MM.1S (cell line): Measurements from ENCODE around the gene CACNA1H.

Experiments
- DNase-seq: peaks from one replicate; pipeline ENCODE4 v3.0.0-alpha.2; 2015
- H2AFZ ChIP-seq: fragments of 300-600 bp; sonication (generic); 2 replicates; pipeline ENCODE4 v1.6.0; 2016; ENCODE audit warnings: antibody characterized with exemption, low read length
- H3F3A ChIP-seq: fragments of 300-600 bp; sonication (generic); 2 replicates; pipeline ENCODE4 v1.6.1; 2016; ENCODE audit warnings: mild to moderate bottlenecking, antibody characterized with exemption, low read length, moderate library complexity, mixed read lengths; ENCODE audit not compliant: insufficient read depth
- H3K27ac ChIP-seq: fragments of 300-600 bp; sonication (generic); 2 replicates; pipeline ENCODE4 v1.5.1; 2016; ENCODE audit warnings: mild to moderate bottlenecking, low read length
- H3K27me3 ChIP-seq: fragments of 300-600 bp; sonication (generic); replicated peaks from 2 replicates; pipeline ENCODE4 v1.6.0; 2016; ENCODE audit warnings: low read length; ENCODE audit not compliant: insufficient read depth
- H3K36me3 ChIP-seq: fragments of 300-600 bp; sonication (generic); replicated peaks from 2 replicates; pipeline ENCODE4 v1.6.1; 2016; ENCODE audit warnings: mild to moderate bottlenecking, low read length, mixed read lengths; ENCODE audit not compliant: insufficient read depth
- H3K4me1 ChIP-seq: fragments of 300-600 bp; sonication (generic); 2 replicates; pipeline ENCODE4 v1.6.1; 2016; ENCODE audit warnings: low read length, mixed read lengths
- H3K4me2 ChIP-seq: fragments of 300-600 bp; sonication (generic); 2 replicates; pipeline ENCODE4 v1.6.0; 2016; ENCODE audit warnings: low read depth, low read length
- H3K4me3 ChIP-seq: fragments of 300-600 bp; sonication (generic); 2 replicates; pipeline ENCODE4 v1.5.1; 2016; ENCODE audit warnings: low read length, mixed read lengths
- H3K79me2 ChIP-seq: fragments of 300-600 bp; sonication (generic); 2 replicates; pipeline ENCODE4 v1.6.1; 2016; ENCODE audit warnings: mixed run types, low read length, mixed read lengths
- H3K9ac ChIP-seq: fragments of 300-600 bp; sonication (generic); 2 replicates; pipeline ENCODE4 v1.6.1; 2016; ENCODE audit warnings: low read length, mixed read lengths
- H3K9me2 ChIP-seq: fragments of 300-600 bp; sonication (generic); replicated peaks from 2 replicates; pipeline ENCODE4 v1.6.1; 2016; ENCODE audit warnings: mild to moderate bottlenecking, low read length, mixed read lengths; ENCODE audit not compliant: insufficient read depth
- H3K9me3 ChIP-seq: fragments of 300-600 bp; sonication (generic); replicated peaks from 2 replicates; pipeline ENCODE4 v1.6.1; 2016; ENCODE audit warnings: mild to moderate bottlenecking, low read length, mixed read lengths; ENCODE audit not compliant: insufficient read depth
- H4K20me1 ChIP-seq: fragments of 300-600 bp; sonication (generic); 2 replicates; pipeline ENCODE4 v1.6.1; 2016; ENCODE audit warnings: mild to moderate bottlenecking, low read length, moderate library complexity, mixed read lengths; ENCODE audit not compliant: insufficient read depth
- CTCF ChIP-seq: fragments of 300-600 bp; sonication (generic); IDR thresholded peaks from 2 replicates; pipeline ENCODE4 v1.5.1; 2016; ENCODE audit warnings: antibody characterized with exemption, low read length, mixed read lengths
- EZH2 ChIP-seq: fragments of 300-600 bp; sonication (generic); optimal IDR thresholded peaks from 2 replicates; pipeline ENCODE3; 2017; ENCODE audit warnings: low read depth, mild to moderate bottlenecking, antibody characterized with exemption, low read length, mixed read lengths
- EZH2phosphoT487 ChIP-seq: fragments of 300-600 bp; sonication (generic); IDR thresholded peaks from 2 replicates; pipeline ENCODE4 v1.6.1; 2018; ENCODE audit warnings: antibody characterized with exemption, low read length

The CACNA1H gene

GRCh38 chr16:1135459-1135825 is 17.5 kb upstream of the CACNA1H start:
- Histone ChIP-seq H3K79me2 (no peaks in the 10 kb centered on the region), H3K9me3 (no peaks in the 10 kb centered on the region), H3K27ac (no peak overlapping the region), H3K27me3 (peaks cover 87% of the 10 kb centered on the region), H4K20me1 (no peaks in the 10 kb centered on the region), H3K9me2 (no peaks in the 10 kb centered on the region), H2AFZ (no peak overlapping the region), H3K9ac (no peak overlapping the region), H3K4me1 (no peaks in the 10 kb centered on the region), H3K36me3 (no peaks in the 10 kb centered on the region), H3F3A (no peaks in the 10 kb centered on the region), H3K4me3 (no peak overlapping the region), H3K4me2 (no peak overlapping the region)
- no peak for DNase-seq
- TF ChIP-seq EZH2 = no peak
- no peak for TF ChIP-seq EZH2phosphoT487
- no peak for TF ChIP-seq CTCF

DNA sequence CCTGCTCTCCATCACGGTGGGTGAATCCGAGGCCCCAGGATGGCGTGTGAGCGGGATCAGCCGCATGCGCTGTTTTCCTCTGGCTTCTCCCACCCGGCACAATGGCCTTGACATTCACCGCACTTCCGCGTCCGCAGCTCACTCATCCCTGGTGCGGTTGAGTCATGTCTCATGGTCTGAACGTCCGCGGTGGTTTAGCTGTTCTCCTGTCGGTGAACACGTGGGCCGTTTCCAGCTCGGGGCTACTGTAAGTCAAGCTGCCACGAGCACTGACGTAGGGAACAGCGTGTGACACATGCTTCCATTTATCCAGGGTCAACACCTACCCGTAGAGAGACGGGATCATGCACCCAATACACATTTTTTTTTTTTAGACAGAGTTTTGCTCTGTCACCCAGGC is 15.3 kb upstream of the CACNA1H start:
- Histone ChIP-seq H3K79me2 (no peaks in the 10 kb centered on the region), H3K4me2 (no peak overlapping the region), H3K4me1 (no peaks in the 10 kb centered on the region), H3K9me2 (no peaks in the 10 kb centered on the region), H3K27ac (no peak overlapping the region), H2AFZ (no peak overlapping the region), H3F3A (no peaks in the 10 kb centered on the region), H3K36me3 (no peaks in the 10 kb centered on the region), H4K20me1 (no peaks in the 10 kb centered on the region), H3K9me3 (no peaks in the 10 kb centered on the region), H3K27me3 (peaks cover 88% of the 10 kb centered on the region), H3K4me3 (no peak overlapping the region), H3K9ac (no peak overlapping the region)
- TF ChIP-seq CTCF (no peak), EZH2phosphoT487 (no peak), EZH2 (no peak)
- DNase-seq = no peak

DNA sequence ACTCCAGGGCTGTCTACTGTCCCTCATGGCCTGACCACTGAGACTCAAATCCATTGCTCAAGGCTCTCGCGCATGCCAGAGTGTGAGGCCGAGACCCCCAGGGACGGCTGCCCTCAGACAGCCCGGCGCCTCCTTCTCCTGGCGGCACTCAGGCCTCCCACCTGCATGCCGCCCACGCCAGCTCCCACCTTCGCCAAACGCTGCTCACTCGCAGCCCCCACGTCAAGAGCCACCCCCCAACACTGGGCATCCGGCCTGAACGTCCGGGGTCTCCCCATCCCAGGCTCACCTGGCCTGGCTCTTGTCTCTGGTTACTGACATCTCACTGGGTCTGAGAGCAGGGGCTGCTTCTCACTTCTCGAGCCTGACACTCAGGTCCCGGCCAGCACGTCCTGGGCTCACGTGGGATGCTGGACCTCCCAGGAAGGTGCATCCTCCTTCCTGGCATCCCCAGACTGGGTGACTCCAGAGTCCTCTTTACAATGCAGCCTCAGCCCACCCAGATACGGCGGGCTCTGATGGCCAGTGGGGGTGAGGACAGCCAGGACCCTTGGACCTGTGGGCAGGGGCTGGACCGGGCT is 12.2 kb upstream of the CACNA1H start:
- H3K9me2 ChIP-seq = no peaks in the 10 kb centered on the region

More for the DNA sequence above, 12.2 kb upstream of the CACNA1H start:
- Histone ChIP-seq H3K36me3 (no peaks in the 10 kb centered on the region), H3K4me2 (no peak overlapping the region), H3K4me1 (no peaks in the 10 kb centered on the region), H3K9ac (no peak overlapping the region), H3K79me2 (no peaks in the 10 kb centered on the region), H3F3A (no peaks in the 10 kb centered on the region), H2AFZ (no peak overlapping the region), H3K4me3 (no peak overlapping the region), H3K27ac (no peak overlapping the region), H4K20me1 (no peaks in the 10 kb centered on the region), H3K27me3 (peaks cover 92% of the 10 kb centered on the region), H3K9me3 (no peaks in the 10 kb centered on the region)
- DNase-seq = no peak
- TF ChIP-seq EZH2 (no peak), CTCF (no peak), EZH2phosphoT487 (no peak)
